SK-N-SH (cell line): ENCODE results near the gene ZNF609. TPM values are rescaled to one million over a fixed set of nuclear protein-coding genes. Genes with fewer than 3 reads are reported as not detected.
"Not testable (repeated sequence)": the region's sequence is repeated elsewhere in the genome, so short reads cannot be mapped to it uniquely, and the experiment has no call there.

Source experiments
- CTCF ChIA-PET: fragments of 300-600, 350-600 bp; formaldehyde crosslinking; extraction: SDS; loops from one replicate; lab custom pipeline; 2021; lab: Yijun Ruan, JAX
- POLR2A ChIA-PET: fragments of 350-600 bp; sonication (Branson Sonifier 250); formaldehyde crosslinking; extraction: SDS; loops from one replicate; lab custom pipeline; 2020; ENCODE audit warnings: antibody characterized with exemption, inconsistent platforms; lab: Yijun Ruan, JAX
- DNase-seq: peaks from one replicate; pipeline ENCODE4 v3.0.0; 2012
- H2AFZ ChIP-seq: fragments of 200-600 bp; sonication (generic); 2 replicates; pipeline ENCODE4 v1.8.1; 2016; ENCODE audit warnings: antibody characterized with exemption, mild to moderate bottlenecking, low read depth
- H3F3A ChIP-seq: fragments of 200-600 bp; sonication (generic); replicated peaks from 2 replicates; pipeline ENCODE3; 2016; ENCODE audit warnings: antibody characterized with exemption, mild to moderate bottlenecking; ENCODE audit not compliant: insufficient read depth
- H3K27ac ChIP-seq, 2 experiments: fragments of 200-500 bp in 1 of 2; fragments of 200-600 bp in 1 of 2; sonication (Bioruptor generic) in 1 of 2; sonication (generic), shearing (Covaris generic) in 1 of 2; 2 replicates each; pipeline versions ENCODE4 v1.5.1 to v1.6.1; 2014 to 2016; ENCODE audit warnings: low read depth in 2 of 2, inconsistent platforms in 1 of 2, low read length in 1 of 2, mild to moderate bottlenecking in 1 of 2, mixed read lengths in 1 of 2
- H3K27me3 ChIP-seq: fragments of 200-600 bp; sonication (generic), shearing (Covaris generic); 2 replicates; pipeline ENCODE4 v1.6.1; 2016; ENCODE audit warnings: mixed run types; ENCODE audit not compliant: insufficient read depth
- H3K36me3 ChIP-seq, 2 experiments: fragments of 200-500 bp in 1 of 2; fragments of 200-600 bp in 1 of 2; sonication (Bioruptor generic) in 1 of 2; sonication (generic) in 1 of 2; replicated peaks in 1 of 2; 2 replicates each; pipeline versions ENCODE3 to v1.5.1; 2014 to 2016; ENCODE audit warnings: low read length in 1 of 2, mild to moderate bottlenecking in 1 of 2; ENCODE audit not compliant: insufficient read depth in 2 of 2, control insufficient read depth in 1 of 2
- H3K4me1 ChIP-seq, 2 experiments: fragments of 200-500 bp in 1 of 2; fragments of 200-600 bp in 1 of 2; sonication (Bioruptor generic) in 1 of 2; sonication (generic), shearing (Covaris generic) in 1 of 2; 2 replicates each; pipeline versions ENCODE4 v1.5.1 to v1.6.1; 2014 to 2016; ENCODE audit warnings: low read depth in 1 of 2, low read length in 1 of 2, mixed run types in 1 of 2; ENCODE audit not compliant: insufficient read depth in 2 of 2, control insufficient read depth in 1 of 2
- H3K4me2 ChIP-seq: fragments of 200-600 bp; sonication (generic), shearing (Covaris generic); 2 replicates; pipeline ENCODE4 v1.6.1; 2017; ENCODE audit warnings: mixed run types
- H3K4me3 ChIP-seq, 2 experiments: fragments of 200-500 bp in 1 of 2; fragments of 200-600 bp in 1 of 2; sonication (Bioruptor generic) in 1 of 2; sonication (generic), shearing (Covaris generic) in 1 of 2; 2 replicates each; pipeline versions ENCODE4 v1.5.1 to v1.8.1; 2014 to 2016; ENCODE audit warnings: low read depth in 2 of 2, inconsistent platforms in 1 of 2, low read length in 1 of 2, mild to moderate bottlenecking in 1 of 2, mixed read lengths in 1 of 2, moderate library complexity in 1 of 2
- H3K79me2 ChIP-seq: fragments of 200-600 bp; sonication (generic); 2 replicates; pipeline ENCODE4 v1.8.1; 2017; ENCODE audit warnings: mild to moderate bottlenecking; ENCODE audit not compliant: insufficient read depth
- H3K9ac ChIP-seq: fragments of 200-600 bp; sonication (generic); 2 replicates; pipeline ENCODE4 v1.6.1; 2017; ENCODE audit warnings: mixed run types
- H3K9me2 ChIP-seq: fragments of 200-600 bp; sonication (generic); 2 replicates; pipeline ENCODE4 v1.6.1; 2017; ENCODE audit warnings: mixed run types
- H3K9me3 ChIP-seq: fragments of 200-600 bp; sonication (generic); 2 replicates; pipeline ENCODE4 v1.6.1; 2017; ENCODE audit warnings: mixed run types, mild to moderate bottlenecking, moderate library complexity
- H4K20me1 ChIP-seq: fragments of 200-600 bp; sonication (generic); 2 replicates; pipeline ENCODE4 v1.6.1; 2017; ENCODE audit warnings: mild to moderate bottlenecking, mixed run types; ENCODE audit not compliant: insufficient read depth
- ELF1 ChIP-seq: IDR thresholded peaks from 2 replicates; pipeline ENCODE4 v1.4.0; 2012
- EP300 ChIP-seq, 2 experiments: IDR thresholded peaks; 2 replicates each; pipeline versions ENCODE4 v1.4.0 to v1.6.1; 2012; ENCODE audit warnings: borderline replicate concordance in 1 of 2, low read depth in 1 of 2, low read length in 1 of 2
- FOXM1 ChIP-seq: IDR thresholded peaks from 2 replicates; pipeline ENCODE4 v1.4.0; 2012; ENCODE audit warnings: low read depth, mild to moderate bottlenecking
- GATA2 ChIP-seq: sonication (generic); formaldehyde crosslinking; IDR thresholded peaks from 2 replicates; pipeline ENCODE4 v1.5.0; 2020; ENCODE audit warnings: mild to moderate bottlenecking, missing genetic modification reagents
- JUND ChIP-seq: IDR thresholded peaks from 2 replicates; pipeline ENCODE4 v1.4.0; 2012
- MEF2A ChIP-seq: IDR thresholded peaks from 2 replicates; pipeline ENCODE4 v1.4.0; 2012; ENCODE audit warnings: low read depth, borderline replicate concordance
- NFIC ChIP-seq: IDR thresholded peaks from 2 replicates; pipeline ENCODE4 v1.4.0; 2012; ENCODE audit warnings: borderline replicate concordance
- POLR2AphosphoS5 ChIP-seq: IDR thresholded peaks from 2 replicates; pipeline ENCODE4 v1.6.1; 2012; ENCODE audit warnings: low read depth, low read length
- RAD21 ChIP-seq: IDR thresholded peaks from 2 replicates; pipeline ENCODE4 v1.6.1; 2012; ENCODE audit warnings: mild to moderate bottlenecking, low read length
- RFX5 ChIP-seq: IDR thresholded peaks from 2 replicates; pipeline ENCODE4 v1.6.1; 2012; ENCODE audit warnings: mild to moderate bottlenecking, improper control_type of control experiment, low read length
- RXRA ChIP-seq: IDR thresholded peaks from 2 replicates; pipeline ENCODE4 v1.4.0; 2012; ENCODE audit warnings: low read depth, mild to moderate bottlenecking, borderline replicate concordance
- SMC3 ChIP-seq: IDR thresholded peaks from 2 replicates; pipeline ENCODE4 v1.6.1; 2012; ENCODE audit warnings: low read depth, low read length, improper control_type of control experiment
- TEAD4 ChIP-seq: IDR thresholded peaks from 2 replicates; pipeline ENCODE4 v1.4.0; 2012; ENCODE audit warnings: mild to moderate bottlenecking, borderline replicate concordance; ENCODE audit not compliant: insufficient read depth
- YY1 ChIP-seq: IDR thresholded peaks from 2 replicates; pipeline ENCODE4 v1.4.0; 2012; ENCODE audit warnings: low read depth, mild to moderate bottlenecking
- WGBS: methylation state at CpG from one replicate; pipeline ENCODE4 v1.1.6; 2017; ENCODE audit warnings: low lambda C conversion rate; 5-methylcytosine and 5-hydroxymethylcytosine counted together
- polyA plus RNA-seq, 3 experiments: library from polyadenylated mRNA; depleted of rRNA; stranded (reverse); fragments of >200 nt; gene quantifications; 2 replicates each; pipeline ENCODE4 v1.2.3, GENCODE V29; 2012
- TF ChIP-seq, protein P1 (sequence below): IDR thresholded peaks from 2 replicates; pipeline ENCODE4 v1.6.1; 2012; ENCODE audit warnings: mild to moderate bottlenecking, low read depth, low read length, moderate library complexity
- TF ChIP-seq, protein P2 (sequence below): fragments of 200-600 bp; sonication (generic); IDR thresholded peaks from 2 replicates; pipeline ENCODE4 v1.6.1; 2017; ENCODE audit warnings: antibody characterized with exemption, mild to moderate bottlenecking, moderate library complexity
- TF ChIP-seq, protein P3 (sequence below): IDR thresholded peaks from 2 replicates; pipeline ENCODE4 v1.4.0; 2012; ENCODE audit warnings: low read depth
- TF ChIP-seq, protein P4 (sequence below): fragments of 150-350 bp; IDR thresholded peaks from 2 replicates; pipeline ENCODE4 v1.6.1; 2016; ENCODE audit warnings: mild to moderate bottlenecking, low read depth, low read length
- TF ChIP-seq, protein P5 (sequence below): IDR thresholded peaks from 2 replicates; pipeline ENCODE4 v1.4.0; 2012; ENCODE audit warnings: low read depth, borderline replicate concordance
- TF ChIP-seq, protein P6 (sequence below): IDR thresholded peaks from 2 replicates; pipeline ENCODE4 v1.4.0; 2012; ENCODE audit warnings: low read depth, borderline replicate concordance

ZNF609 gene
- polyA plus RNA-seq, 1 of the 3 experiments (the other 2 are of a cell fraction) = 12.6 TPM

DNA sequence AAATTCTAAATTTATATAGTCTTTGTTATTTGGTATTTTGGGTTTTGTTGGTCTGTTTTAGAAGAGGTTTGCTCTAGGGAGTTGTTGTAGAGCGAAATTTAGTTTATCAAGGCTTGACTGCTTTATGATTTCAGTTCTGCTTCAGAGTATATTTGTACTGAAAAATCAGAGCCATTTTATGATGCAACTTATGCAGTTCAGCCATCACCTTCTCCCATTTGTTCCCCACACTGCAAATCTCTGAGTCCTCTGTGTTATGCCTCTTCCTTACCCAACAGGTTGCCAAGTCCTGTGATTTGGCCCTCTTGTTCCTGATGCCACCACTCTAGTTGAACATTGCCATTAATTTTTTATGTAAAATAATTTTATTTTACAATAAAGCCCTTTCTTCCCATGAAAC, 140.4 kb downstream of the ZNF609 start (continued):
- TF ChIP-seq, protein P1, sequence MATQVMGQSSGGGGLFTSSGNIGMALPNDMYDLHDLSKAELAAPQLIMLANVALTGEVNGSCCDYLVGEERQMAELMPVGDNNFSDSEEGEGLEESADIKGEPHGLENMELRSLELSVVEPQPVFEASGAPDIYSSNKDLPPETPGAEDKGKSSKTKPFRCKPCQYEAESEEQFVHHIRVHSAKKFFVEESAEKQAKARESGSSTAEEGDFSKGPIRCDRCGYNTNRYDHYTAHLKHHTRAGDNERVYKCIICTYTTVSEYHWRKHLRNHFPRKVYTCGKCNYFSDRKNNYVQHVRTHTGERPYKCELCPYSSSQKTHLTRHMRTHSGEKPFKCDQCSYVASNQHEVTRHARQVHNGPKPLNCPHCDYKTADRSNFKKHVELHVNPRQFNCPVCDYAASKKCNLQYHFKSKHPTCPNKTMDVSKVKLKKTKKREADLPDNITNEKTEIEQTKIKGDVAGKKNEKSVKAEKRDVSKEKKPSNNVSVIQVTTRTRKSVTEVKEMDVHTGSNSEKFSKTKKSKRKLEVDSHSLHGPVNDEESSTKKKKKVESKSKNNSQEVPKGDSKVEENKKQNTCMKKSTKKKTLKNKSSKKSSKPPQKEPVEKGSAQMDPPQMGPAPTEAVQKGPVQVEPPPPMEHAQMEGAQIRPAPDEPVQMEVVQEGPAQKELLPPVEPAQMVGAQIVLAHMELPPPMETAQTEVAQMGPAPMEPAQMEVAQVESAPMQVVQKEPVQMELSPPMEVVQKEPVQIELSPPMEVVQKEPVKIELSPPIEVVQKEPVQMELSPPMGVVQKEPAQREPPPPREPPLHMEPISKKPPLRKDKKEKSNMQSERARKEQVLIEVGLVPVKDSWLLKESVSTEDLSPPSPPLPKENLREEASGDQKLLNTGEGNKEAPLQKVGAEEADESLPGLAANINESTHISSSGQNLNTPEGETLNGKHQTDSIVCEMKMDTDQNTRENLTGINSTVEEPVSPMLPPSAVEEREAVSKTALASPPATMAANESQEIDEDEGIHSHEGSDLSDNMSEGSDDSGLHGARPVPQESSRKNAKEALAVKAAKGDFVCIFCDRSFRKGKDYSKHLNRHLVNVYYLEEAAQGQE = no peak
- no peak for TF ChIP-seq SMC3

DNA sequence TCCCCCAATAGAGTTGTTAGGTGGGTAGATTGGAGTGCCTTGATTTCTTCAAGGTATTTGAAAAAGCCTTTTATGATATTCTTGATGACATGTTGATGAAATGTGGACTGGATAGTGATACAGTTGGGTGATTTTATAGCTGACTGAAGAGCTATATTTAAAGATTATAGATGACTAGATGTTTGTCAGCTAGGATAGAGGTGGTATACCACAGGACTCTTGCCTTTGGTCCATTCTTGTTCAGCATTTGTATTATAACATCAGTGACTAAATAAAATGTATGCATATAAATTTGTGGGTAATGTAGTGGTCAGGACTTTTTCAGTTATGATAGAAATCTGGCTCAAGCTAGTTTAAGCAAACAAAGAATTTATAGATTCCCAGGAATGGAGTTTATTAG, 143.9 kb downstream of the ZNF609 start:
- peaks cover 90% of the 10 kb centered on the region for H3K79me2 ChIP-seq
- no peak overlapping the region for H3K4me2 ChIP-seq
- ChIA-PET CTCF (interaction anchor here (1.0 to 1.3 kb wide), 2 partner anchors 67 to 124 kb away, joined by 4 read pairs; no protein-coding TSS in a partner anchor), POLR2A (no interaction called here)
- H2AFZ ChIP-seq = no peak overlapping the region
- TF ChIP-seq FOXM1 (no peak), POLR2AphosphoS5 (no peak), GATA2 (no peak), RAD21 (no peak), YY1 (no peak), EP300 (IDR thresholded peaks at IDR 0.05; ENCODE audit: borderline replicate concordance in 1 of 2, low read depth in 1 of 2, low read length in 1 of 2) (no peak), ELF1 (no peak), TEAD4 (no peak), MEF2A (no peak), SMC3 (no peak), RXRA (no peak), NFIC (no peak), JUND (no peak), RFX5 (no peak)
- TF ChIP-seq, protein P2, sequence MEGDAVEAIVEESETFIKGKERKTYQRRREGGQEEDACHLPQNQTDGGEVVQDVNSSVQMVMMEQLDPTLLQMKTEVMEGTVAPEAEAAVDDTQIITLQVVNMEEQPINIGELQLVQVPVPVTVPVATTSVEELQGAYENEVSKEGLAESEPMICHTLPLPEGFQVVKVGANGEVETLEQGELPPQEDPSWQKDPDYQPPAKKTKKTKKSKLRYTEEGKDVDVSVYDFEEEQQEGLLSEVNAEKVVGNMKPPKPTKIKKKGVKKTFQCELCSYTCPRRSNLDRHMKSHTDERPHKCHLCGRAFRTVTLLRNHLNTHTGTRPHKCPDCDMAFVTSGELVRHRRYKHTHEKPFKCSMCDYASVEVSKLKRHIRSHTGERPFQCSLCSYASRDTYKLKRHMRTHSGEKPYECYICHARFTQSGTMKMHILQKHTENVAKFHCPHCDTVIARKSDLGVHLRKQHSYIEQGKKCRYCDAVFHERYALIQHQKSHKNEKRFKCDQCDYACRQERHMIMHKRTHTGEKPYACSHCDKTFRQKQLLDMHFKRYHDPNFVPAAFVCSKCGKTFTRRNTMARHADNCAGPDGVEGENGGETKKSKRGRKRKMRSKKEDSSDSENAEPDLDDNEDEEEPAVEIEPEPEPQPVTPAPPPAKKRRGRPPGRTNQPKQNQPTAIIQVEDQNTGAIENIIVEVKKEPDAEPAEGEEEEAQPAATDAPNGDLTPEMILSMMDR = no peak
- TF ChIP-seq, protein P3, sequence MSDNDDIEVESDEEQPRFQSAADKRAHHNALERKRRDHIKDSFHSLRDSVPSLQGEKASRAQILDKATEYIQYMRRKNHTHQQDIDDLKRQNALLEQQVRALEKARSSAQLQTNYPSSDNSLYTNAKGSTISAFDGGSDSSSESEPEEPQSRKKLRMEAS = no peak
- TF ChIP-seq, protein P4, sequence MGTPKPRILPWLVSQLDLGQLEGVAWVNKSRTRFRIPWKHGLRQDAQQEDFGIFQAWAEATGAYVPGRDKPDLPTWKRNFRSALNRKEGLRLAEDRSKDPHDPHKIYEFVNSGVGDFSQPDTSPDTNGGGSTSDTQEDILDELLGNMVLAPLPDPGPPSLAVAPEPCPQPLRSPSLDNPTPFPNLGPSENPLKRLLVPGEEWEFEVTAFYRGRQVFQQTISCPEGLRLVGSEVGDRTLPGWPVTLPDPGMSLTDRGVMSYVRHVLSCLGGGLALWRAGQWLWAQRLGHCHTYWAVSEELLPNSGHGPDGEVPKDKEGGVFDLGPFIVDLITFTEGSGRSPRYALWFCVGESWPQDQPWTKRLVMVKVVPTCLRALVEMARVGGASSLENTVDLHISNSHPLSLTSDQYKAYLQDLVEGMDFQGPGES = no peak
- TF ChIP-seq, protein P5, sequence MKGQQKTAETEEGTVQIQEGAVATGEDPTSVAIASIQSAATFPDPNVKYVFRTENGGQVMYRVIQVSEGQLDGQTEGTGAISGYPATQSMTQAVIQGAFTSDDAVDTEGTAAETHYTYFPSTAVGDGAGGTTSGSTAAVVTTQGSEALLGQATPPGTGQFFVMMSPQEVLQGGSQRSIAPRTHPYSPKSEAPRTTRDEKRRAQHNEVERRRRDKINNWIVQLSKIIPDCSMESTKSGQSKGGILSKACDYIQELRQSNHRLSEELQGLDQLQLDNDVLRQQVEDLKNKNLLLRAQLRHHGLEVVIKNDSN = no peak
- TF ChIP-seq, protein P6, sequence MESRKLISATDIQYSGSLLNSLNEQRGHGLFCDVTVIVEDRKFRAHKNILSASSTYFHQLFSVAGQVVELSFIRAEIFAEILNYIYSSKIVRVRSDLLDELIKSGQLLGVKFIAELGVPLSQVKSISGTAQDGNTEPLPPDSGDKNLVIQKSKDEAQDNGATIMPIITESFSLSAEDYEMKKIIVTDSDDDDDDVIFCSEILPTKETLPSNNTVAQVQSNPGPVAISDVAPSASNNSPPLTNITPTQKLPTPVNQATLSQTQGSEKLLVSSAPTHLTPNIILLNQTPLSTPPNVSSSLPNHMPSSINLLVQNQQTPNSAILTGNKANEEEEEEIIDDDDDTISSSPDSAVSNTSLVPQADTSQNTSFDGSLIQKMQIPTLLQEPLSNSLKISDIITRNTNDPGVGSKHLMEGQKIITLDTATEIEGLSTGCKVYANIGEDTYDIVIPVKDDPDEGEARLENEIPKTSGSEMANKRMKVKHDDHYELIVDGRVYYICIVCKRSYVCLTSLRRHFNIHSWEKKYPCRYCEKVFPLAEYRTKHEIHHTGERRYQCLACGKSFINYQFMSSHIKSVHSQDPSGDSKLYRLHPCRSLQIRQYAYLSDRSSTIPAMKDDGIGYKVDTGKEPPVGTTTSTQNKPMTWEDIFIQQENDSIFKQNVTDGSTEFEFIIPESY = no peak
- no peaks in the 10 kb centered on the region for H3K9me2 ChIP-seq
- no peaks in the 10 kb centered on the region for H3K27me3 ChIP-seq
- no peaks in the 10 kb centered on the region for H3K9me3 ChIP-seq
- no peak for DNase-seq
- H3F3A ChIP-seq = peaks cover 15% of the 10 kb centered on the region
- H3K36me3 ChIP-seq = no peaks in the 10 kb centered on the region
- no peak overlapping the region for H3K27ac ChIP-seq
- H4K20me1 ChIP-seq = peaks cover 38% of the 10 kb centered on the region
- no peak overlapping the region for H3K4me3 ChIP-seq
- H3K9ac ChIP-seq = no peak overlapping the region
- peaks cover 0 to 8% of the 10 kb centered on the region in 2 experiments; a peak in 2 of 4 replicates for H3K4me1 ChIP-seq

DNA sequence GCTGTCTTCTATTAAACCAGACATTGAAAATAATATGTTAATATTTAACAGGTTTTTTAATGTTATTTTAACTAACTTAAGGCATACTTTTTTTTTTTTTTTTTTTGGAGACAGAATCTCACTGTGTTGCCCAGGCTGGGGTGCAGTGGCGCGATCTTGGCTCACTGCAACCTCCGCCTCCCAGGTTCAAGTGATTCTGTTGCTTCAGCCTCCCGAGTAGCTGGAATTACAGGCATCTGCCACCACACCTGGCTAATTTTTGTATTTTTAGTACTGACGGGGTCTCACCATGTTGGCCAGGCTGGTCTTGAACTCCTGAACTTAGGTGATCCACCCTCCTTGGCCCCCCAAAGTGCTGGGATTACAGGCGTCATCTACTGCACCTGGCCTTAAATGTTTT, 147.0 kb downstream of the ZNF609 start:
- H3K9me3 ChIP-seq, H2AFZ ChIP-seq, H3K27ac ChIP-seq, CTCF ChIA-PET, H3K4me2 ChIP-seq, H3K4me3 ChIP-seq, DNase-seq, H3K27me3 ChIP-seq, H3K36me3 ChIP-seq, H3K9me2 ChIP-seq, POLR2A ChIA-PET, H3K9ac ChIP-seq: not testable (repeated sequence)
- peaks cover 0 to 14% of the 10 kb centered on the region in 2 experiments; a peak in 1 of 4 replicates for H3K4me1 ChIP-seq
- peaks cover 13% of the 10 kb centered on the region for H3F3A ChIP-seq
- H4K20me1 ChIP-seq = peaks cover 44% of the 10 kb centered on the region
- H3K79me2 ChIP-seq = peaks cover 93% of the 10 kb centered on the region
- WGBS = 97% methylated on average over 6 of the region's 6 CpGs
